Brain microvascular endothelial cell (primary cell): Measurements from ENCODE around the gene CES4A.

Source experiments
- DNase-seq: peaks from one replicate; pipeline ENCODE4 v3.0.0-alpha.2; 2020
- H3K27ac ChIP-seq: fragments of 250-450 bp; sonication (Bioruptor Pico); 2 replicates; pipeline ENCODE4 v1.5.1; 2020; ENCODE audit warnings: mild to moderate bottlenecking, moderate library complexity
- H3K27me3 ChIP-seq: fragments of 250-450 bp; sonication (Bioruptor Pico); replicated peaks from 2 replicates; pipeline ENCODE4 v1.5.1; 2020; ENCODE audit warnings: mild to moderate bottlenecking
- H3K36me3 ChIP-seq: fragments of 250-450 bp; sonication (Bioruptor Pico); replicated peaks from 2 replicates; pipeline ENCODE4 v1.5.1; 2020; ENCODE audit warnings: mild to moderate bottlenecking
- H3K4me3 ChIP-seq: 2 replicates; pipeline ENCODE4 v1.5.1; 2011; ENCODE audit warnings: low read depth, mild to moderate bottlenecking, control low read depth, low read length, moderate library complexity
- CTCF ChIP-seq: IDR thresholded peaks from 2 replicates; pipeline ENCODE4 v1.5.1; 2011; ENCODE audit warnings: low read depth, mild to moderate bottlenecking, moderate library complexity, low read length, control low read depth, inconsistent platforms; ENCODE audit errors: missing control alignments
- in situ Hi-C: cut with HindIII; loops from 2 replicates; pipeline ENCODE4 v1.10.0; 2017; ENCODE audit warnings: low sequenced_read_pairs, low pct_ligation_motif_present

CES4A gene

GRCh38 chr16:67017421-67017750, 29.0 kb downstream of the CES4A start:
- Histone ChIP-seq H3K4me3 (no peak overlapping the region), H3K36me3 (no peaks in the 10 kb centered on the region), H3K27ac (no peak overlapping the region), H3K27me3 (no peaks in the 10 kb centered on the region)
- in situ Hi-C loops = no loop called here
- no peak for TF ChIP-seq CTCF
- DNase-seq = no peak

- H3K4me3 ChIP-seq = no peak overlapping the region
- in situ Hi-C loops = no loop called here
- peak; percentile 87 for TF ChIP-seq CTCF
- no peaks in the 10 kb centered on the region for H3K36me3 ChIP-seq
- H3K27me3 ChIP-seq = no peaks in the 10 kb centered on the region
- DNase-seq = peak; percentile 93
- H3K27ac ChIP-seq = no peak overlapping the region
Observed at GRCh38 chr16:67017810-67018488, 29.6 kb downstream of the CES4A start.

- no peaks in the 10 kb centered on the region for H3K27me3 ChIP-seq
- no peak for TF ChIP-seq CTCF
- H3K27ac ChIP-seq = no peak overlapping the region
- in situ Hi-C loops = no loop called here
- H3K36me3 ChIP-seq = no peaks in the 10 kb centered on the region
- no peak overlapping the region for H3K4me3 ChIP-seq
- DNase-seq = no peak
Observed at GRCh38 chr16:67019171-67019570, 30.8 kb downstream of the CES4A start.

- Histone ChIP-seq H3K27me3 (no peaks in the 10 kb centered on the region), H3K4me3 (no peak overlapping the region), H3K36me3 (no peaks in the 10 kb centered on the region), H3K27ac (no peak overlapping the region)
- in situ Hi-C loops = no loop called here
- no peak for DNase-seq
- TF ChIP-seq CTCF = no peak
Observed at GRCh38 chr16:67021321-67021720, 32.9 kb downstream of the CES4A start.

- Histone ChIP-seq H3K4me3 (no peak overlapping the region), H3K36me3 (no peaks in the 10 kb centered on the region), H3K27me3 (no peaks in the 10 kb centered on the region), H3K27ac (no peak overlapping the region)
- no peak for TF ChIP-seq CTCF
- in situ Hi-C loops = no loop called here
- DNase-seq = peak; percentile 20
Observed at GRCh38 chr16:67022531-67023214, 34.3 kb downstream of the CES4A start.

- Histone ChIP-seq H3K36me3 (no peaks in the 10 kb centered on the region), H3K4me3 (no peak overlapping the region), H3K27me3 (no peaks in the 10 kb centered on the region), H3K27ac (no peak overlapping the region)
- DNase-seq = no peak
- TF ChIP-seq CTCF = no peak
- in situ Hi-C loops = no loop called here
Observed at GRCh38 chr16:67023689-67024088, 35.3 kb downstream of the CES4A start.
